Esophagus squamous epithelium (tissue), 4 donors: ENCODE results near the gene TAAR5.
"Not testable (repeated sequence)": the region's sequence is repeated elsewhere in the genome, so short reads cannot be mapped to it uniquely, and the experiment has no call there.

Source experiments
- POLR2A ChIP-seq, 4 donors: fragments of 450-650 bp; IDR thresholded peaks; one replicate each; pipeline ENCODE4 v1.6.1; 2017; ENCODE audit warnings: antibody characterized with exemption in 4 of 4, mild to moderate bottlenecking in 4 of 4, moderate library complexity in 3 of 4
- TF ChIP-seq, protein P1 (sequence below), 6 experiments: fragments of 450-650 bp in 4 of 6; fragments of 200-600 bp in 2 of 6; sonication (generic) in 2 of 6; IDR thresholded peaks; one replicate each; pipeline ENCODE4 v1.5.1; 2016 to 2019; ENCODE audit warnings: antibody characterized with exemption in 6 of 6, mild to moderate bottlenecking in 4 of 6, moderate library complexity in 4 of 6

- TF ChIP-seq, protein P1, sequence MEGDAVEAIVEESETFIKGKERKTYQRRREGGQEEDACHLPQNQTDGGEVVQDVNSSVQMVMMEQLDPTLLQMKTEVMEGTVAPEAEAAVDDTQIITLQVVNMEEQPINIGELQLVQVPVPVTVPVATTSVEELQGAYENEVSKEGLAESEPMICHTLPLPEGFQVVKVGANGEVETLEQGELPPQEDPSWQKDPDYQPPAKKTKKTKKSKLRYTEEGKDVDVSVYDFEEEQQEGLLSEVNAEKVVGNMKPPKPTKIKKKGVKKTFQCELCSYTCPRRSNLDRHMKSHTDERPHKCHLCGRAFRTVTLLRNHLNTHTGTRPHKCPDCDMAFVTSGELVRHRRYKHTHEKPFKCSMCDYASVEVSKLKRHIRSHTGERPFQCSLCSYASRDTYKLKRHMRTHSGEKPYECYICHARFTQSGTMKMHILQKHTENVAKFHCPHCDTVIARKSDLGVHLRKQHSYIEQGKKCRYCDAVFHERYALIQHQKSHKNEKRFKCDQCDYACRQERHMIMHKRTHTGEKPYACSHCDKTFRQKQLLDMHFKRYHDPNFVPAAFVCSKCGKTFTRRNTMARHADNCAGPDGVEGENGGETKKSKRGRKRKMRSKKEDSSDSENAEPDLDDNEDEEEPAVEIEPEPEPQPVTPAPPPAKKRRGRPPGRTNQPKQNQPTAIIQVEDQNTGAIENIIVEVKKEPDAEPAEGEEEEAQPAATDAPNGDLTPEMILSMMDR (IDR thresholded peaks at IDR 0.05): not testable (repeated sequence)
- TF ChIP-seq POLR2A (IDR thresholded peaks at IDR 0.05): not testable (repeated sequence)
These were observed 11.4 kb upstream of the TAAR5 start for GRCh38 chr6:132600900-132601299.
